Measurements from ENCODE around the gene FUOM. TPM values are rescaled to one million over a fixed set of nuclear protein-coding genes. Genes with fewer than 3 reads are reported as not detected.
A peak's percentile ranks its signal among the peaks of the same experiment; 100 is the strongest.

Gene FUOM
- total and polyA plus RNA-seq, 2 of the 8 experiments (the other 6 are each of a cell fraction or from before 2014, with no cell fraction given), result 22.0 to 30.4 TPM

- H2BK20ac ChIP-seq (ENCODE audit: low read length), result no peak overlapping the region
- H2AFZ ChIP-seq (ENCODE audit: low read length), result peak overlapping the region; percentile 21; the same call in 1 of the 2 replicates
- FAIRE-seq, result no peak
- TF ChIP-seq ATF3 (IDR thresholded peaks at IDR 0.05; ENCODE audit: insufficient read depth, low read depth, low read length) (no peak), POLR2A (IDR thresholded peaks at IDR 0.05; ENCODE audit: control extremely low read depth in 1 of 2, low read depth in 2 of 2, low read length in 2 of 2) (no peak), TCF12 (IDR thresholded peaks at IDR 0.05; ENCODE audit: low read depth, low read length) (no peak), CREB1 (IDR thresholded peaks at IDR 0.05) (no peak), MAX (IDR thresholded peaks at IDR 0.05) (no peak), HDAC6 (IDR thresholded peaks at IDR 0.05; ENCODE audit: low read depth, low read length) (no peak), CHD1 (IDR thresholded peaks at IDR 0.05; ENCODE audit: low read depth, low read length) (no peak), SIN3A (conservative IDR thresholded peaks at IDR 0.05 in 1 of 2, IDR thresholded peaks at IDR 0.05 in 1 of 2; ENCODE audit: low read depth in 1 of 2, low read length in 2 of 2) (no peak), ATF2 (IDR thresholded peaks at IDR 0.05; ENCODE audit: low read length) (no peak), SIX5 (IDR thresholded peaks at IDR 0.05; ENCODE audit: low read depth, low read length) (no peak)
These were observed 35.7 kb upstream of the FUOM start for GRCh38 chr10:133393401-133394063.

More at GRCh38 chr10:133393401-133394063, 35.7 kb upstream of the FUOM start:
- ChIA-PET CTCF (ENCODE audit: partially characterized antibody) (interaction anchor here (1.6 kb wide), 1 partner anchor 64 kb away, joined by 4 read pairs; no protein-coding TSS in a partner anchor), POLR2A (ENCODE audit: partially characterized antibody) (interaction anchor here (0.6 to 6.0 kb wide), 7 partner anchors 12 to 250 kb away, joined by 3 to 25 read pairs (median 3); partner anchors contain the start of gene PAOX)
- H2AK5ac ChIP-seq (ENCODE audit: low read depth, low read length), result no peak overlapping the region
- no peak overlapping the region for H3K4ac ChIP-seq (replicated peaks; ENCODE audit: insufficient read length, low read depth, low read length)
- no peak overlapping the region for H2BK15ac ChIP-seq (ENCODE audit: low read length)
- H3K79me1 ChIP-seq (ENCODE audit: low read depth, low read length), result peaks cover 3% of the 10 kb centered on the region
- 37% methylated on average over 27 of the region's 27 CpGs; no CpG with 5 or more reads in 1 of the 2 experiments for WGBS, 2 experiments (ENCODE audit: extremely low coverage in 1 of 2, insufficient coverage in 1 of 2, insufficient read length in 1 of 2, insufficient replicate concordance in 2 of 2, low coverage in 1 of 2, low lambda C conversion rate in 2 of 2, missing lambda C conversion rate in 1 of 2)
- H3K4me1 ChIP-seq (replicated peaks in 1 of 4; ENCODE audit: control insufficient read depth in 3 of 4, insufficient read depth in 4 of 4, low read length in 3 of 4), result peaks cover 0 to 3% (median 0%) of the 10 kb centered on the region in 4 experiments; a peak in 3 of 7 replicates
- H3K23me2 ChIP-seq (ENCODE audit: low read depth, low read length), result peaks cover 2% of the 10 kb centered on the region; the same call in 1 of the 2 replicates
- no peak overlapping the region for H3K23ac ChIP-seq (ENCODE audit: insufficient read length)
- H3K27me3 ChIP-seq (replicated peaks in 1 of 4; ENCODE audit: control insufficient read depth in 3 of 4, extremely low read depth in 1 of 4, insufficient read depth in 3 of 4, low read length in 3 of 4), result no peaks in the 10 kb centered on the region
- peak overlapping the region; percentile 84 for H4K8ac ChIP-seq (ENCODE audit: extremely low read depth, insufficient read depth, low read length)
- no peak overlapping the region for H4K5ac ChIP-seq (ENCODE audit: insufficient read length, low read depth, low read length)
- H3K36me3 ChIP-seq (ENCODE audit: control insufficient read depth in 2 of 4, insufficient read depth in 4 of 4, low read length in 3 of 4), result peaks cover 5 to 21% (median 6%) of the 10 kb centered on the region in 4 experiments; a peak in 7 of 8 replicates
- H3K79me2 ChIP-seq (ENCODE audit: control insufficient read depth in 1 of 2, insufficient read depth in 2 of 2, low read length in 2 of 2), result peaks cover 0 to 23% of the 10 kb centered on the region in 2 experiments; a peak in 2 of 4 replicates
- peak overlapping the region; percentile 40 to 74 for H3K4me2 ChIP-seq (ENCODE audit: insufficient read depth in 1 of 2, low read depth in 2 of 2, low read length in 2 of 2)
- no peak overlapping the region for H2BK120ac ChIP-seq (replicated peaks; ENCODE audit: low read depth, low read length)
- H3K18ac ChIP-seq (ENCODE audit: extremely low read depth, low read length), result no peak overlapping the region
- H2BK5ac ChIP-seq (ENCODE audit: low read depth, low read length), result no peak overlapping the region; the same call in 1 of the 2 replicates
- no peak overlapping the region; a peak in 2 of 7 replicates for H3K9ac ChIP-seq (replicated peaks in 1 of 4; ENCODE audit: extremely low read depth in 1 of 4, low read depth in 3 of 4, low read length in 3 of 4)
- H3K56ac ChIP-seq (replicated peaks; ENCODE audit: insufficient read length, low read depth, low read length), result no peak overlapping the region
- peaks cover 0 to 3% of the 10 kb centered on the region in 2 experiments for H4K20me1 ChIP-seq (replicated peaks in 1 of 2; ENCODE audit: control insufficient read depth in 1 of 2, insufficient read depth in 2 of 2, low read length in 2 of 2)
- no peak overlapping the region for H3K14ac ChIP-seq (ENCODE audit: insufficient read length)
- H3K27ac ChIP-seq (ENCODE audit: low read depth, low read length), result no peak overlapping the region
- peak in 1 of 2 experiments; percentile 77 for DNase-seq (ENCODE audit: low read depth in 1 of 2, low spot score in 2 of 2)
- peak overlapping the region in 2 of 4 experiments; percentile 92 to 93; a peak in 3 of 8 replicates for H3K4me3 ChIP-seq (ENCODE audit: extremely low read depth in 1 of 4, insufficient read depth in 2 of 4, low read depth in 3 of 4, low read length in 4 of 4)
- H4K91ac ChIP-seq (replicated peaks; ENCODE audit: insufficient read length, low read length), result no peak overlapping the region
- H2BK12ac ChIP-seq (ENCODE audit: low read depth, low read length), result no peak overlapping the region; the same call in 1 of the 2 replicates
- H3K9me3 ChIP-seq (ENCODE audit: insufficient read depth in 2 of 2, low read depth in 1 of 2, low read length in 1 of 2), result no peaks in the 10 kb centered on the region
